Naive thymus-derived CD8-positive, alpha-beta T cell (primary cell): ENCODE results near the gene CFAP251. TPM values are rescaled to one million over a fixed set of nuclear protein-coding genes. Genes with fewer than 3 reads are reported as not detected.
A peak's percentile ranks its signal among the peaks of the same experiment; 100 is the strongest.
"Not testable (repeated sequence)": the region's sequence is repeated elsewhere in the genome, so short reads cannot be mapped to it uniquely, and the experiment has no call there.

Experiments
- ATAC-seq, 2 donors: fragments of 150-1000 bp; cut with Tn5 transposase in 1 of 2; sonication (Bioruptor Pico), chemical (Tn5 transposase) in 1 of 2; 1 replicate in 1 of 2; 2 replicates in 1 of 2; pipeline ENCODE4 v1.10.0; 2021; ENCODE audit warnings: mild to moderate bottlenecking in 2 of 2, moderate library complexity in 2 of 2
- POLR2A ChIA-PET: fragments of 350-600 bp; sonication (Branson Sonifier 250); formaldehyde crosslinking; loops from one replicate; lab custom pipeline; 2021; ENCODE audit warnings: antibody characterized with exemption; lab: Charles Lee
- DNase-seq, 10 donors: peaks; one replicate each; pipeline versions ENCODE4 v3.0.0 to v3.0.0-alpha.2; 2020 to 2022
- H3K27ac Mint-ChIP-seq, 10 donors: one replicate each; pipeline ENCODE4 v1.8.0; 2020 to 2022; ENCODE audit warnings: mild to moderate bottlenecking in 10 of 10, mixed read lengths in 10 of 10, moderate library complexity in 4 of 10, inconsistent platforms in 1 of 10
- H3K27me3 Mint-ChIP-seq, 5 donors: one replicate each; pipeline ENCODE4 v1.8.0; 2021 to 2022; ENCODE audit warnings: mixed read lengths in 5 of 5
- H3K36me3 Mint-ChIP-seq, 3 donors: one replicate each; pipeline ENCODE4 v1.8.0; 2020 to 2022; ENCODE audit warnings: mixed read lengths in 3 of 3, mild to moderate bottlenecking in 2 of 3, inconsistent platforms in 1 of 3
- H3K4me1 Mint-ChIP-seq, 4 donors: one replicate each; pipeline ENCODE4 v1.8.0; 2021 to 2022; ENCODE audit warnings: mixed read lengths in 4 of 4
- H3K4me3 Mint-ChIP-seq, 10 donors: one replicate each; pipeline ENCODE4 v1.8.0; 2020 to 2022; ENCODE audit warnings: mild to moderate bottlenecking in 10 of 10, mixed read lengths in 10 of 10, moderate library complexity in 6 of 10, inconsistent platforms in 1 of 10
- H3K9me3 Mint-ChIP-seq, 9 donors: one replicate each; pipeline ENCODE4 v1.8.0; 2020 to 2022; ENCODE audit warnings: mixed read lengths in 9 of 9, mild to moderate bottlenecking in 3 of 9, inconsistent platforms in 1 of 9, moderate library complexity in 1 of 9
- polyA plus RNA-seq, 3 donors: library from polyadenylated mRNA; unstranded; fragments of 300-500 nt; fragmentation: Illumina TruSeq; gene quantifications; one replicate each; pipeline ENCODE4 v1.2.3, GENCODE V29; 2021
- total RNA-seq, 8 experiments: library from RNA in 2 of 8; stranded (reverse) in 2 of 8; gene quantifications; one replicate each; pipeline ENCODE4 v1.2.3 and lab custom pipeline; 2021 to 2026

The CFAP251 gene
- total and polyA plus RNA-seq, 5 experiments from 2014 or later, result 0.03 to 0.82 (median 0.28) TPM; not detected in 1

DNA sequence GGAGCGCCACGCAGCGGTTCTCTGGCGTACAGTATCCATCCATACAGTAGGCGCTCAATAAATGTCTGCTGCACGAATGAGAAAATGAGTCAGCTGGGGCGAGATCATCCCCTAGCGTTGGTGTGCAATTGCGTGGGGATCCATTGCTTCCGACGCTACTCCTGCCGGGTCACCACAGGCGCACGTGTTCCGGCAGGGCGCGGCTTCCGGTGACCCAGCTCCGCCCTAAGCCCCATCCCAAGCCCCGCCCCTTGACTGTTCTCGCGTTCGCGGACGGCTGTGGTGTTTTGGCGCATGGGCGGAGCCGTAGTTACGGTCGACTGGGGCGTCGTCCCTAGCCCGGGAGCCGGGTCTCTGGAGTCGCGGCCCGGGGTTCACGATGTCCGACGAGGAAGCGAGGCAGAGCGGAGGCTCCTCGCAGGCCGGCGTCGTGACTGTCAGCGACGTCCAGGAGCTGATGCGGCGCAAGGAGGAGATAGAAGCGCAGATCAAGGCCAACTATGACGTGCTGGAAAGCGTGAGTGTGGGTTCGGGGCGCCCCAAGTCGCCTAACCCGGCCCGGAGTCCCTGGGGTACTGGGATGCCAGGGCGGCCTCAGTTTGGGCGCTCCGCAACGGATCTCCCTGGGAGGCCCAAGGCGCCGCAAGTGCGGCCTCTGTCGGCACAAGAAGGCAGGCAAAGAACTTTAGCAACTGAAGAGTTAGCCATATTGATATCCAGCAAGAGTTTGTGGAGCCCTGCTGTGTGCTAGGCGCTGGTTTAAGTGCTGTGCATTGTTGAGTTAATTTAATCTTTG, 29.7 kb upstream of the CFAP251 start, which contains the start of gene PSMD9:
TSS of gene PSMD9 (plus strand) at position 313 of the 796 bp plus-strand sequence. CDS start at position 380, 67 bp downstream.
- H3K27ac Mint-ChIP-seq, result peak within 1 kb of the TSS; percentile 94 to 100 (median 99)
- ATAC-seq, result peak; percentile 93
- POLR2A ChIA-PET, result interaction anchor here (0.5 to 3.1 kb wide), 18 partner anchors 9 to 1228 kb away, joined by 3 to 49 read pairs (median 4); partner anchors contain the start of genes CFAP251, DIABLO, RHOF and SETD1B
- peaks cover 0 to 15% (median 2%) of the 10 kb centered on the region in 3 donors for H3K36me3 Mint-ChIP-seq
- H3K9me3 Mint-ChIP-seq, result peaks cover 0 to 3% (median 0%) of the 10 kb centered on the region in 9 donors
- peak; percentile 95 to 99 (median 98) for DNase-seq
- peaks cover 14 to 43% (median 35%) of the 10 kb centered on the region in 4 donors for H3K4me1 Mint-ChIP-seq
- peaks cover 0 to 3% (median 0%) of the 10 kb centered on the region in 5 donors for H3K27me3 Mint-ChIP-seq
- H3K4me3 Mint-ChIP-seq, result peak within 1 kb of the TSS; percentile 96 to 100 (median 98)

DNA sequence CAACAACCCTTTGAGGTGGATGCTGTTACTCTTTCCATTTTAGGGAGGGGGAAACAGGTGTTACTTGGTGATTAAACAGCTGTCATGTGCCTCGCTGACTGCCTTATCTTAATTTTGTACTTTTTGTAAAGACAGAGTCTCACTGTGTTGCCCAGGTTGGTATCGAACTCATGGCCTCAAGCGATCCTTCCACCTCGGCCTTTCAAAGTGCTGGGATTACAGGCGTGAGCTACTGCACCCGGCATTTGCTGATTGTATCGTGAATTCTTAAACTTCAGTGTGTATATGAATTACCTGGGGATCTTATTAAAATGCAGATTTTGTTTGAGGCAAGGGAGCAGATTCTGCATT, 29.1 kb upstream of the CFAP251 start:
- Mint-ChIP-seq H3K4me1 (peaks cover 20 to 49% (median 41%) of the 10 kb centered on the region in 4 donors), H3K9me3 (peaks cover 0 to 3% (median 0%) of the 10 kb centered on the region in 9 donors), H3K27me3 (peaks cover 0 to 3% (median 0%) of the 10 kb centered on the region in 5 donors), H3K27ac (peak overlapping the region; percentile 94 to 100 (median 99)), H3K36me3 (peaks cover 0 to 19% (median 2%) of the 10 kb centered on the region in 3 donors), H3K4me3 (peak overlapping the region; percentile 96 to 100 (median 98))
- DNase-seq (no peak), ATAC-seq (no peak)
- POLR2A ChIA-PET, result interaction anchor here (1.2 to 3.1 kb wide), 7 partner anchors 9 to 337 kb away, joined by 4 to 49 read pairs (median 18); partner anchors contain the start of genes DIABLO, RHOF and SETD1B

DNA sequence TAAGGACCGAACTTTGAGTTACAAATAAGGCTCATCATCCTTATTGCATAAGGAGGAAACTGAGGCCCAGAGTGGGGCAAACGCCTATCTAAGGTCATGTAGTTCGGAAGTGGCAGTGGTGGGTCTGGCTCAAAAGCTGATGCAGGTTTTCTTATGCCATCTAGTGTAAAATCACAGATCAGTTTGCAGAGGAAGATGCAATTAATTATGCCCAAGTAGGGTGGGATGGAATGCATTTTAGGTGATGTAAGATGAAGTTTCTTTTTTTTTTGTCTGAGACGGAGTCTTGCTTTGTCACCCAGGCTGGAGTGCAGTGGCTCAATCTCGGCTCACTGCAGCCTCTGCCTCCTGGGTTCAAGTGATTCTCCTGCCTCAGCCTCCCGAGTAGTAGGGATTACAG, 28.7 kb upstream of the CFAP251 start:
- not testable (repeated sequence) for DNase-seq, ATAC-seq, H3K9me3 Mint-ChIP-seq, H3K27me3 Mint-ChIP-seq
- POLR2A ChIA-PET, result interaction anchor here (1.3 to 3.1 kb wide), 6 partner anchors 8 to 336 kb away, joined by 4 to 49 read pairs (median 20); partner anchors contain the start of genes DIABLO, RHOF and SETD1B
- Mint-ChIP-seq H3K4me1 (peaks cover 23 to 53% (median 45%) of the 10 kb centered on the region in 4 donors), H3K4me3 (peak overlapping the region; percentile 96 to 100 (median 98)), H3K36me3 (peaks cover 0 to 23% (median 2%) of the 10 kb centered on the region in 3 donors), H3K27ac (peak overlapping the region; percentile 94 to 100 (median 99))

DNA sequence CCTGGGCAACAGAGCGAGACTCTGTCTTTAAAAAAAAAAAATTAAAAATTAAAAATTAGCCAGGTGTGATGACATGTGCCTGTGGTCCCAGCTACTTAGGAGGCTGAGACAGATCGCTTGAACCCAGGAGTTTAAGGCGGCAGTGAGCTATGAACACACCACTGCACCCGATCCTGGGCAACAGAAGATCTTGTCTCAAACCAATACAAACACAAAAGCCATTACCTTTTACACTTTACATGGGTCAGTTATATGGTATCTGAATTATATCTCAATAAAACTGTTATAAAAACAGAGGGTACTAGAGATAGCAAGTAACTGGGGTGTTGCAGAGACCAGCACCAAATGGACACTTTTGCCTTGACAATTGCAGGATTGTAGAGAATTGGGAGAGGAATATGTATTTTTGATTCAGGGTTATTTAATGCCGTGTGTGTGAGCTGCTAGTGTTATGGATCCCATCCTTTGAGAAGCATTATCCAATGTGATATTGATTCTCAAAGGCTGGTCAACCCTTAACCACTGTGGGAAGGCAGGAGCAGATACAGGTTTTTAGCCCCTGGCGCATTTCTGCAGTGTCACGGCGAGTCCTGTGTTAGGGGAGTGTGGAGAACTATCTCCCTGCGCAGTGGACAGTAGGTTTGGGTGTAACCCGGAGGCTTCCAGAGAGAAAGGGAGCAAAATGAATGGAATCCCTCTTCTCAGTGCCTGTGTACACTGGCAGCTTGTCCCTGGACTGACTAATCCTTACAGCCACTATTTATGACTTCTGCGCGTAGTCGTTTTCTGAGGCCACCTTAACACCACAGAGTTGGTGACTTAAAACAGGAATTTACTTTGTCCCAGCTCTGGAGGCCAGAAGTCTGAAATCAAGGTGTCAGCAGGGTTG, 25.5 kb upstream of the CFAP251 start:
- Mint-ChIP-seq H3K4me3 (peak overlapping the region in 1 of 10 donors; percentile 36), H3K27ac (peak overlapping the region in 7 of 10 donors; percentile 3 to 90 (median 65))
- POLR2A ChIA-PET, result interaction anchor here (0.6 to 1.1 kb wide), 4 partner anchors 74 to 200 kb away, joined by 3 to 6 read pairs (median 4); partner anchors contain the start of gene RHOF

DNA sequence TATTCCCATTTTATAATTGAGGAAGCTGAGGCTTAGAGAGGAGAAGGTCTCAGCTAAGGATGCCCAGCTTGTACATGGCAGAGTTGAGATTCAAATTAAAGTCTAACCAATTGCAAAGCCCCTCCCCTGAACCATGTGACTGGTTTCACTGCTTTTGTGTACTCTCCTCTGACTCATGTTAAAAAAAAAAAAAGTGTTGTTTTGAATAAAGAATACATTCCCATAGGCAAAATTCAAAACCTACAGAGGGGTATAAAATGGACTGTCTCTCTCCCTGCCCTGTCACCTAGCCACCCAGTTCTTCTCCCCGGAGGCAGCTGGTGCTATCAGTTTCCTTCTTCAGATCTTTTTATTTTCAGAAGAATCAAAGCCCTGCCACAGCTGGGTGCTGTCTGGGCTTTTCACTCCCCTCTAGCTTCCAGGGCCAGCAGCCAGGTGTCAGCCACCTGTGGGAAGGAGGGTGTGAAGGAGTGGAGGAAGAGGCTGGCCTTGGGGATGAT, 24.4 kb upstream of the CFAP251 start:
- Mint-ChIP-seq H3K4me1 (peaks cover 24 to 50% (median 37%) of the 10 kb centered on the region in 4 donors), H3K4me3 (peak overlapping the region in 3 of 10 donors; percentile 21 to 75 (median 56)), H3K36me3 (peaks cover 0 to 58% (median 11%) of the 10 kb centered on the region in 3 donors), H3K9me3 (no peaks in the 10 kb centered on the region), H3K27ac (peak overlapping the region in 9 of 10 donors; percentile 54 to 93 (median 81)), H3K27me3 (no peaks in the 10 kb centered on the region)
- POLR2A ChIA-PET, result interaction anchor here (0.8 to 1.2 kb wide), 3 partner anchors 22 to 100 kb away, joined by 3 to 6 read pairs (median 4); partner anchors contain the start of gene RHOF
- peak in 1 of 10 donors; percentile 27 for DNase-seq
- peak; percentile 15 to 22 for ATAC-seq

More for the DNA sequence above, 25.5 kb upstream of the CFAP251 start:
- Mint-ChIP-seq H3K9me3 (peaks cover 0 to 3% (median 0%) of the 10 kb centered on the region in 9 donors), H3K36me3 (peaks cover 0 to 48% (median 11%) of the 10 kb centered on the region in 3 donors), H3K4me1 (peaks cover 27 to 59% (median 47%) of the 10 kb centered on the region in 4 donors), H3K27me3 (peaks cover 0 to 2% (median 0%) of the 10 kb centered on the region in 5 donors)
- peak in 1 of 10 donors; percentile 10 for DNase-seq
- no peak for ATAC-seq

DNA sequence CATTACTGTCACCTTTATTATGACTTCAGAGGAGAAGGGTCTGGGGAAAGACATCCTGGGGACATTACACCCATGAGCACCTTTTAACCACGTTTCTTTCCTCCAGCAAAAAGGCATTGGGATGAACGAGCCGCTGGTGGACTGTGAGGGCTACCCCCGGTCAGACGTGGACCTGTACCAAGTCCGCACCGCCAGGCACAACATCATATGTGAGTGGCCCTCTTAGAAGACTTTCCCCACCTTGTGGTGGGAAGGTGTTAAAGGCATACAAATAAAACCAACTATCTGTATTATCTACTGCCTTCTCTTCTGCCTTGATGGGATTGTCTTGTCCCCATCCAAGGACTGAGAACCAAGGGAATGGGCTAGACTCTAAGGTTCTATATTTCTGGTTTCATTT, 23.8 kb upstream of the CFAP251 start:
- Mint-ChIP-seq H3K27me3 (no peaks in the 10 kb centered on the region), H3K9me3 (no peaks in the 10 kb centered on the region), H3K36me3 (peaks cover 0 to 62% (median 11%) of the 10 kb centered on the region in 3 donors), H3K27ac (peak overlapping the region in 7 of 10 donors; percentile 54 to 91 (median 80)), H3K4me1 (peaks cover 20 to 44% (median 31%) of the 10 kb centered on the region in 4 donors), H3K4me3 (no peak overlapping the region)
- peak; percentile 50 to 64 for ATAC-seq
- POLR2A ChIA-PET, result interaction anchor here (1.2 kb wide), 1 partner anchor 23 kb away, joined by 4 read pairs; no protein-coding TSS in a partner anchor
- peak in 2 of 10 donors; percentile 17 to 30 for DNase-seq

DNA sequence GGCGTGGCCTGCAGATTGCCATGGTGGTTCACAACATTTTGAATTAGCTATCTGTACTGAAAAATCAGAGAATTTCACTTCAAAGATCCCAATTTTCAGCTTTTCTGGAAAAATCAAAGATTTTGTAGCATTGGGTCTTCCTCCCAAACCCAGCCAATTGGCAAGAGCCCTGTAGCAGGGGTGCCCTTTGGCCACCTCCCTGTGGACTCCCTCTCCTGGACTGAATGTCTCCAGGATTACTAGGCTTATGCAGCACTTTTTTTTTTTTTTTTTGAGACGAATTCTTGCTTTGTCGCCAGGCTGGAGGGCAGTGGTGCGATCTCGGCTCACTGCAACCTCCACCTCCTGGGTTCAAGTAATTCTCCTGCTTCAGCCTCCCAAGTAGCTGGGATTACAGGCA, 20.1 kb upstream of the CFAP251 start:
- H3K27me3 Mint-ChIP-seq, result no peaks in the 10 kb centered on the region
- H3K36me3 Mint-ChIP-seq, result peaks cover 0 to 88% (median 23%) of the 10 kb centered on the region in 3 donors
- ATAC-seq (no peak), DNase-seq (no peak)
- peak overlapping the region in 1 of 10 donors; percentile 40 for H3K27ac Mint-ChIP-seq
- no peaks in the 10 kb centered on the region for H3K9me3 Mint-ChIP-seq
- no peak overlapping the region for H3K4me3 Mint-ChIP-seq
- H3K4me1 Mint-ChIP-seq, result peaks cover 15 to 20% (median 16%) of the 10 kb centered on the region in 4 donors
- POLR2A ChIA-PET, result interaction anchor here (0.6 to 1.3 kb wide), 3 partner anchors 9 to 1440 kb away, joined by 3 to 4 read pairs (median 4); partner anchors contain the start of gene PSMD9

DNA sequence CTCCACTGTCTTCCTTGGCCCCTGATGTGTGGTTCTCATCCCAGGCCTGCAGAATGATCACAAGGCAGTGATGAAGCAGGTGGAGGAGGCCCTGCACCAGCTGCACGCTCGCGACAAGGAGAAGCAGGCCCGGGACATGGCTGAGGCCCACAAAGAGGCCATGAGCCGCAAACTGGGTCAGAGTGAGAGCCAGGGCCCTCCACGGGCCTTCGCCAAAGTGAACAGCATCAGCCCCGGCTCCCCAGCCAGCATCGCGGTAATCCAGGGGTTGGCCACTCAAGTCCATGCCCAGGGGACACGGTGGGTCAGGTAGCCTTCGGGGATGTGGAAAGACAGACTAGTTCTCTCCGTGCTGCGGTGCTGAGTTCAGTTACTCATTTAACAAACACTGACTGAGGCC, 18.8 kb upstream of the CFAP251 start:
- Mint-ChIP-seq H3K27ac (no peak overlapping the region), H3K4me1 (peaks cover 2 to 7% (median 5%) of the 10 kb centered on the region in 4 donors), H3K36me3 (peaks cover 0 to 85% (median 26%) of the 10 kb centered on the region in 3 donors), H3K9me3 (no peaks in the 10 kb centered on the region), H3K4me3 (no peak overlapping the region), H3K27me3 (no peaks in the 10 kb centered on the region)
- DNase-seq (no peak), ATAC-seq (no peak)
- POLR2A ChIA-PET, result no interaction called here

DNA sequence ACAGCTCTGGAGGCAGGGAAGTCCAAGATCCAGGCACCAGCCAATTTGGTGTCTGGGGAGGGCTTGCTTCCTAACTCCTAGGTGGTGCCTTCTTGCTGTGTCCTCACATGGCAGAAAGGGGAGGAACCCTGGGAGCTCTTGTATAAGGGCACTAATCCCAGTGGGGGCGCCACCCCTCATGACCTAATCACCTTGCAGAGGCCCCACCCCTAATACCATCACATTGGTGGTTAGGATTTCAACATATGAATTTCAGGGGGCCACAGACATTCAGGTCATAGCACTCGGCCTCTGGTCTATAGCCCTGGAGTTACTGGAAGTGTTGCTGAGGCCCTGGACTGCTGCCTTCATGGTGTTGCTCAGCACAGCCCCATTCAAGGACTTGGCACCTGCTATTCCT, 15.2 kb upstream of the CFAP251 start:
- H3K4me3 Mint-ChIP-seq, result no peak overlapping the region
- no peaks in the 10 kb centered on the region for H3K9me3 Mint-ChIP-seq
- POLR2A ChIA-PET, result no interaction called here
- ATAC-seq (no peak), DNase-seq (no peak)
- no peaks in the 10 kb centered on the region for H3K27me3 Mint-ChIP-seq
- peaks cover 0 to 2% (median under 1%) of the 10 kb centered on the region in 4 donors for H3K4me1 Mint-ChIP-seq
- peaks cover 0 to 88% (median 27%) of the 10 kb centered on the region in 3 donors for H3K36me3 Mint-ChIP-seq
- peak overlapping the region in 1 of 10 donors; percentile 53 for H3K27ac Mint-ChIP-seq

DNA sequence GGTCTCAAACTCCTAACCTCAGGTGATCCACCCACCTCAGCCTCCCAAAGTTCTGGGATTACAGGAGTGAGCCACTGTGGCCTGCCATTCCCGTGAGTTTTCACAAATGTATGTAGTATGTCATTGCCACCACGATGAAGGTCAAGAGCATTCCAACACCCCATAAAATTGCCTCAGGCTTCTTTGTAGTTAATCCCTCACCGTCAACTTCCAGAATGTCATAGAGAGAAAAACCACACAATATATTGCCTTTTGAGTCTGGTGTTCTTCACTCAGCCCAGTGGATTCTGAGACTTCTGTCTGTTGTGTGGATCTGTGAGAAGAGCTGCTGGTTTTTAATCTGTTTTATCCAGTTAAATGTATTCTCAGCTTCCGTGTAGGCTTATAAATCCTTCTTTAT, 12.6 kb upstream of the CFAP251 start:
- no peak for DNase-seq
- ATAC-seq, result no peak
- H3K27ac Mint-ChIP-seq, result peak overlapping the region in 3 of 10 donors; percentile 11 to 80 (median 15)
- H3K4me1 Mint-ChIP-seq, result peaks cover 7 to 13% (median 9%) of the 10 kb centered on the region in 4 donors
- POLR2A ChIA-PET, result no interaction called here
- H3K27me3 Mint-ChIP-seq, result no peaks in the 10 kb centered on the region
- no peak overlapping the region for H3K4me3 Mint-ChIP-seq
- peaks cover 0 to 86% (median 33%) of the 10 kb centered on the region in 3 donors for H3K36me3 Mint-ChIP-seq
- H3K9me3 Mint-ChIP-seq, result no peaks in the 10 kb centered on the region

DNA sequence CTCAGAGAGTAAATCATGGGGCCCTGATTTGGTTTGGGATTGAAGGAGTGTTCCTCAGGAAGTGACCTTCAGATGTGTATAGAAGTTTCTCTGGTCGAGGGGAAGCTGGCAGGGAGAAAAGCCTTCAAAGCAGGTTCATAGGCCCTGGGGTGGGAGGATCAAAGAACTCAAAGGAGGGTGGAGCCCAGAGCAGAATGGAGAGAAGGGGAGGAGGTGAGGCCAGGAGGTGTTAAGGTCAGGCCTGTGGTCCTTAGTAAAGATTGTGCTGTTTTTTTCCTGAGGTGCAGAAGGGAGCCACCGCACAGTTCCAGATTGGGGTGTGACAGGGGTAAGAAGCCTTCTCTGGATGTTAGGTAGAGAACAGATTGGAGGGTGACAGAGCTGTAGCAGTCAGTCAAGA, 9.7 kb upstream of the CFAP251 start:
- no peak for DNase-seq
- Mint-ChIP-seq H3K36me3 (peaks cover 0 to 75% (median 21%) of the 10 kb centered on the region in 3 donors), H3K4me1 (peaks cover 9 to 15% (median 11%) of the 10 kb centered on the region in 4 donors), H3K4me3 (no peak overlapping the region), H3K27me3 (no peaks in the 10 kb centered on the region), H3K9me3 (no peaks in the 10 kb centered on the region), H3K27ac (peak overlapping the region; percentile 15 to 89 (median 66))
- POLR2A ChIA-PET, result no interaction called here
- peak in 1 of 2 donors; percentile 20 for ATAC-seq
